Measurements from ENCODE around the gene DNAH9.

The DNAH9 gene

DNA sequence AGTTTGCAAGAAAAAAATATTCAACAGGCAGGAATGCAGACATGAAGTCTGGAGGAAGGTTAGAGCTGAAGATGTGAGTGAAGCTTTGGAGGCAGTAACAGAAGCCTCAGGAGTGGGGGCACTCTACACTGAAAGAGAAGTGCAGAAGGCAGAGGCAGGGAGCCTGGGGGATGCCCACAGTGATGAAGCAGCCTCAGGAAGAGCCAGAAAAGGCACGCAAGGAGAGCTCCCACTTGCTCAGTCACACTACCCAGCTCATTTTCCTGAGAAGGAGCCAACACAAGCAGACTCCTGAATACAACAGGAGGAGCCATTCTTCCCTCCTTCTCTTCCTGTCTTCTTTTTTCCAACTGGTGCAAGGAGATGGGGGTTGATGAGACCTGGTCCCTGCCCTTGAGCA, 45.1 kb upstream of the DNAH9 start:
- H3K27me3 ChIP-seq (ENCODE audit: control insufficient read depth, low read length), result no peaks in the 10 kb centered on the region
- peaks cover 4% of the 10 kb centered on the region; the same call in 1 of the 2 replicates for H3K9me3 ChIP-seq (ENCODE audit: control insufficient read depth, insufficient read depth, low read length)

DNA sequence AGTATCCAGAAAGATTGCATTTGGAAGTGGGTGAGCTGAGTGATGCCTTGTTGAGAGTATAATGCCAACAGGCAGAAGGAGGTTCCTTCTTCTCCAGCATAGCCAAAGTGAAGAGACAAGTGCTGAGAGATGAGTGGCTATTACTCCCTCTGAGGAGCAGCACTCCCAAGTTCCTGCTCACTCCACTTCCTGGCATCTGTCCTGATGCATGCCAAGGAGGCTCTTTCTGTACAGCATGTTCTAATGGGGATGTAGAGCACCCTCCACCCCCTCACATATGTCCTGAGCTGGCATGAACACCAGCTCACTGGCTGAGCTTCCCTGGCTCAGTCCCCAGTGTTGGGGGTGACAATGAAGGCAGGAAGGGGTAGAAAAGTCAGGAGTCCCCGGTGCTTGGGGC, 44.2 kb upstream of the DNAH9 start:
- Histone ChIP-seq H3K36me3 (ENCODE audit: control insufficient read depth, low read length) (no peaks in the 10 kb centered on the region), H4K20me1 (ENCODE audit: control insufficient read depth, insufficient read depth, low read depth, low read length) (no peaks in the 10 kb centered on the region), H3K9me2 (replicated peaks; ENCODE audit: control insufficient read depth, low read length) (no peaks in the 10 kb centered on the region), H3K4me1 (ENCODE audit: control insufficient read depth, low read length) (no peaks in the 10 kb centered on the region), H3F3A (ENCODE audit: control insufficient read depth, insufficient read depth) (no peaks in the 10 kb centered on the region), H3K27ac (ENCODE audit: low read depth, low read length) (no peak overlapping the region), H3K9me3 (ENCODE audit: control insufficient read depth, insufficient read depth, low read length) (peaks cover 6% of the 10 kb centered on the region; the same call in 1 of the 2 replicates), H3K79me2 (ENCODE audit: control insufficient read depth, low read length) (no peaks in the 10 kb centered on the region), H3K27me3 (ENCODE audit: control insufficient read depth, low read length) (no peaks in the 10 kb centered on the region), H3K4me3 (ENCODE audit: low read length) (no peak overlapping the region), H3K4me2 (ENCODE audit: low read length) (no peak overlapping the region)
- TF ChIP-seq, protein P1, sequence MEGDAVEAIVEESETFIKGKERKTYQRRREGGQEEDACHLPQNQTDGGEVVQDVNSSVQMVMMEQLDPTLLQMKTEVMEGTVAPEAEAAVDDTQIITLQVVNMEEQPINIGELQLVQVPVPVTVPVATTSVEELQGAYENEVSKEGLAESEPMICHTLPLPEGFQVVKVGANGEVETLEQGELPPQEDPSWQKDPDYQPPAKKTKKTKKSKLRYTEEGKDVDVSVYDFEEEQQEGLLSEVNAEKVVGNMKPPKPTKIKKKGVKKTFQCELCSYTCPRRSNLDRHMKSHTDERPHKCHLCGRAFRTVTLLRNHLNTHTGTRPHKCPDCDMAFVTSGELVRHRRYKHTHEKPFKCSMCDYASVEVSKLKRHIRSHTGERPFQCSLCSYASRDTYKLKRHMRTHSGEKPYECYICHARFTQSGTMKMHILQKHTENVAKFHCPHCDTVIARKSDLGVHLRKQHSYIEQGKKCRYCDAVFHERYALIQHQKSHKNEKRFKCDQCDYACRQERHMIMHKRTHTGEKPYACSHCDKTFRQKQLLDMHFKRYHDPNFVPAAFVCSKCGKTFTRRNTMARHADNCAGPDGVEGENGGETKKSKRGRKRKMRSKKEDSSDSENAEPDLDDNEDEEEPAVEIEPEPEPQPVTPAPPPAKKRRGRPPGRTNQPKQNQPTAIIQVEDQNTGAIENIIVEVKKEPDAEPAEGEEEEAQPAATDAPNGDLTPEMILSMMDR (IDR thresholded peaks at IDR 0.05; ENCODE audit: low read depth, low read length, poor library complexity, severe bottlenecking), result no peak
- TF ChIP-seq EZH2phosphoT487 (IDR thresholded peaks at IDR 0.05; ENCODE audit: borderline replicate concordance, low read length), result no peak

More for the DNA sequence above, 45.1 kb upstream of the DNAH9 start:
- Histone ChIP-seq H3K4me1 (ENCODE audit: control insufficient read depth, low read length) (no peaks in the 10 kb centered on the region), H3K27ac (ENCODE audit: low read depth, low read length) (no peak overlapping the region), H3K4me3 (ENCODE audit: low read length) (no peak overlapping the region), H4K20me1 (ENCODE audit: control insufficient read depth, insufficient read depth, low read depth, low read length) (no peaks in the 10 kb centered on the region), H3K4me2 (ENCODE audit: low read length) (no peak overlapping the region), H3K9me2 (replicated peaks; ENCODE audit: control insufficient read depth, low read length) (no peaks in the 10 kb centered on the region), H3F3A (ENCODE audit: control insufficient read depth, insufficient read depth) (no peaks in the 10 kb centered on the region), H3K36me3 (ENCODE audit: control insufficient read depth, low read length) (no peaks in the 10 kb centered on the region), H3K79me2 (ENCODE audit: control insufficient read depth, low read length) (no peaks in the 10 kb centered on the region)
- TF ChIP-seq, protein P1 (IDR thresholded peaks at IDR 0.05; ENCODE audit: low read depth, low read length, poor library complexity, severe bottlenecking), result no peak
- TF ChIP-seq EZH2phosphoT487 (IDR thresholded peaks at IDR 0.05; ENCODE audit: borderline replicate concordance, low read length), result no peak

DNA sequence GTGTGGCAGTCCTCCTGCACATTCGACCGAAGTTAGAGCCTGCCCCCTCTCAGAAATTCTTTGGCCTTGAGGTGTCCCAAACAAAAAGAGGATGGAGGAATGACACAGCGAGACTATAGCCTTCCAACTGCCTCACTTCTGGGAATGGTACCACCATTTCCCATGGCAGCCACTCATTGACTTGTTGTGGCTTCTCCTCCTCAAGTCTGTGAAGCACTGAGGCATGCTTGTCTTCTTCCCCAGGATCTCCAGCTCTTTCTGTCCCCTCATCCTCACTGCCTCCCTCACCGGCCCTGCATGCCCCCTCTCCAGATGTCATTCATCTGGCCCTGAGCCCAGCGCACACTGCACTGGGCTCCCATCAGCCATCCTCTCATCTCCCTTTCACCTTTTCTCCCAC, 43.7 kb upstream of the DNAH9 start:
- Histone ChIP-seq H3K79me2 (ENCODE audit: control insufficient read depth, low read length) (no peaks in the 10 kb centered on the region), H3K4me2 (ENCODE audit: low read length) (no peak overlapping the region), H3K27me3 (ENCODE audit: control insufficient read depth, low read length) (no peaks in the 10 kb centered on the region), H3K36me3 (ENCODE audit: control insufficient read depth, low read length) (no peaks in the 10 kb centered on the region), H3K4me1 (ENCODE audit: control insufficient read depth, low read length) (no peaks in the 10 kb centered on the region), H3K4me3 (ENCODE audit: low read length) (no peak overlapping the region), H3K9me2 (replicated peaks; ENCODE audit: control insufficient read depth, low read length) (no peaks in the 10 kb centered on the region), H3F3A (ENCODE audit: control insufficient read depth, insufficient read depth) (no peaks in the 10 kb centered on the region), H3K27ac (ENCODE audit: low read depth, low read length) (no peak overlapping the region), H3K9me3 (ENCODE audit: control insufficient read depth, insufficient read depth, low read length) (peaks cover 10% of the 10 kb centered on the region; the same call in 1 of the 2 replicates), H4K20me1 (ENCODE audit: control insufficient read depth, insufficient read depth, low read depth, low read length) (no peaks in the 10 kb centered on the region)
- TF ChIP-seq, protein P1 (IDR thresholded peaks at IDR 0.05; ENCODE audit: low read depth, low read length, poor library complexity, severe bottlenecking), result no peak
- no peak for TF ChIP-seq EZH2phosphoT487 (IDR thresholded peaks at IDR 0.05; ENCODE audit: borderline replicate concordance, low read length)

Measured in DOHH2 (cell line).